ENCODE measurements around the gene LLCFC1. TPM values are rescaled to one million over a fixed set of nuclear protein-coding genes. Genes with fewer than 3 reads are reported as not detected.
A peak's percentile ranks its signal among the peaks of the same experiment; 100 is the strongest.

The LLCFC1 gene
- total and polyA plus RNA-seq, 2 experiments from 2014 or later = not detected

GRCh38 chr7:142961595-142961972 lies 22.3 kb downstream of the LLCFC1 start:
- H3K4me1 ChIP-seq (ENCODE audit: low read depth) = peaks cover 39% of the 10 kb centered on the region
- DNase-seq (ENCODE audit: low read depth in 1 of 2, low spot score in 1 of 2) = no peak
- no peaks in the 10 kb centered on the region for H3K36me3 ChIP-seq
- no peak for TF ChIP-seq CTCF (IDR thresholded peaks at IDR 0.05; ENCODE audit: low read depth, low read length)
- H3K4me3 ChIP-seq = peak overlapping the region; percentile 15
- H3K27me3 ChIP-seq = no peaks in the 10 kb centered on the region
- no peak overlapping the region for H3K27ac ChIP-seq
- no peaks in the 10 kb centered on the region for H3K9me3 ChIP-seq (ENCODE audit: low read depth)

- no peak for DNase-seq (ENCODE audit: low read depth in 1 of 2, low spot score in 1 of 2)
- no peaks in the 10 kb centered on the region for H3K27me3 ChIP-seq
- no peaks in the 10 kb centered on the region for H3K9me3 ChIP-seq (ENCODE audit: low read depth)
- peak within 1 kb of the TSS; percentile 15 for H3K4me3 ChIP-seq
- H3K4me1 ChIP-seq (ENCODE audit: low read depth) = peaks cover 32% of the 10 kb centered on the region
- TF ChIP-seq CTCF (IDR thresholded peaks at IDR 0.05; ENCODE audit: low read depth, low read length) = no peak
- H3K36me3 ChIP-seq = no peaks in the 10 kb centered on the region
- peak within 1 kb of the TSS; percentile 56 for H3K27ac ChIP-seq
These were observed 23.0 kb downstream of the LLCFC1 start, which contains the start of gene KEL for GRCh38 chr7:142961973-142962926. Gene KEL (minus strand): TSS chr7:142962363. CDS start chr7:142962206, 157 bp downstream.

- Histone ChIP-seq H3K4me3 (no peak overlapping the region), H3K36me3 (no peaks in the 10 kb centered on the region), H3K27ac (no peak overlapping the region), H3K4me1 (ENCODE audit: low read depth) (peaks cover 25% of the 10 kb centered on the region), H3K27me3 (no peaks in the 10 kb centered on the region), H3K9me3 (ENCODE audit: low read depth) (no peaks in the 10 kb centered on the region)
- TF ChIP-seq CTCF (IDR thresholded peaks at IDR 0.05; ENCODE audit: low read depth, low read length) = no peak
- DNase-seq (ENCODE audit: low read depth in 1 of 2, low spot score in 1 of 2) = no peak
These were observed 23.7 kb downstream of the LLCFC1 start for GRCh38 chr7:142962991-142963390.

DNA sequence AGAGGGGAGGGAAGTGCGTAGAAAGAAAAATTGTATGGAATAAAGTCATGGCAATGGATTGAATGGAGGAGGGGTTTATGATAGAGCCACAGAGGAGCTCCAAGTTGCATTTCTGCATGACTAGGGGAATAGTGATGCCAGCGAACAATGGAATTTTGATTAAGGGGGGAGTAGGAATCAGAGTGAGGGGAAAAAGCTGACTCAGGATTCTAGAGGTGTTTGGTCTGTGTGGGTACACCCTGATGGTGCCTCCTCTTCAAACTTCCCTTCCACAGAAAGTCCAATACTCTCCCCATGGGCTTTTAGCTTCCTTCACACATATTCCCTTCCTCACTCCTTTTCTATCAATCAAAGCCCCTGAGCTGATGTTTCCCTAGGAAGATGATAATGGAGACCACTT lies 24.7 kb downstream of the LLCFC1 start:
- Histone ChIP-seq H3K4me1 (ENCODE audit: low read depth) (peaks cover 23% of the 10 kb centered on the region), H3K27ac (no peak overlapping the region), H3K36me3 (no peaks in the 10 kb centered on the region), H3K9me3 (ENCODE audit: low read depth) (no peaks in the 10 kb centered on the region), H3K4me3 (no peak overlapping the region), H3K27me3 (no peaks in the 10 kb centered on the region)
- DNase-seq (ENCODE audit: low read depth in 1 of 2, low spot score in 1 of 2) = no peak
- TF ChIP-seq CTCF (IDR thresholded peaks at IDR 0.05; ENCODE audit: low read depth, low read length) = no peak

GRCh38 chr7:142964502-142965246 lies 25.4 kb downstream of the LLCFC1 start:
- Histone ChIP-seq H3K27me3 (no peaks in the 10 kb centered on the region), H3K4me1 (ENCODE audit: low read depth) (peaks cover 23% of the 10 kb centered on the region), H3K36me3 (no peaks in the 10 kb centered on the region), H3K9me3 (ENCODE audit: low read depth) (no peaks in the 10 kb centered on the region), H3K4me3 (no peak overlapping the region), H3K27ac (no peak overlapping the region)
- no peak for DNase-seq (ENCODE audit: low read depth in 1 of 2, low spot score in 1 of 2)
- no peak for TF ChIP-seq CTCF (IDR thresholded peaks at IDR 0.05; ENCODE audit: low read depth, low read length)
